Measurements from ENCODE around the gene P4HB. TPM values are rescaled to one million over a fixed set of nuclear protein-coding genes. Genes with fewer than 3 reads are reported as not detected.

Gene P4HB
- total and polyA plus RNA-seq, 10 of the 15 experiments (the other 5 are each of a cell fraction or from before 2014, with no cell fraction given) = 4.7 to 549 (median 361) TPM

GRCh38 chr17:81899514-81900166 lies 39.3 kb upstream of the P4HB start:
- Histone ChIP-seq H3K79me2 (ENCODE audit: control insufficient read depth, insufficient read depth, low read length) (no peaks in the 10 kb centered on the region), H2AFZ (ENCODE audit: control insufficient read depth, low read depth, low read length) (no peak overlapping the region), H3K9ac (ENCODE audit: control insufficient read depth, insufficient read depth, low read length) (no peak overlapping the region), H3K4me1 (ENCODE audit: control insufficient read depth, insufficient read depth, low read length) (no peaks in the 10 kb centered on the region), H4K20me1 (ENCODE audit: control insufficient read depth, insufficient read depth) (no peaks in the 10 kb centered on the region), H3K27me3 (replicated peaks in 1 of 2; ENCODE audit: control insufficient read depth in 2 of 2, insufficient read depth in 2 of 2, low read length in 1 of 2) (no peaks in the 10 kb centered on the region; a peak in 1 of 4 replicates), H3K36me3 (ENCODE audit: control insufficient read depth in 2 of 2, insufficient read depth in 2 of 2, low read length in 1 of 2) (peaks cover 3 to 14% of the 10 kb centered on the region in 2 experiments; a peak in 3 of 4 replicates), H3K4me3 (no peak overlapping the region), H3K4me2 (ENCODE audit: control insufficient read depth, insufficient read depth) (no peak overlapping the region), H3K9me3 (replicated peaks; ENCODE audit: control insufficient read depth, insufficient read depth, low read length) (no peaks in the 10 kb centered on the region), H3K27ac (ENCODE audit: control insufficient read depth, insufficient read depth) (no peak overlapping the region)
- POLR2A ChIA-PET = no interaction called here
- SMC1A ChIA-PET (ENCODE audit: uncharacterized antibody, unreplicated experiment) = no interaction called here
- no peak for FAIRE-seq
- intact Hi-C loops (cut with micrococcal nuclease; ENCODE audit: unreplicated experiment) = no loop called here
- DNase-seq (ENCODE audit: low read depth, low spot score) = no peak
- in situ Hi-C loops (cut with MboI) = no loop called here
- CTCF ChIA-PET = no interaction called here
- no peak for ATAC-seq
- BruUV-seq (replicated peaks) = no TSS peak
- RAD21 ChIA-PET (ENCODE audit: unreplicated experiment) = no interaction called here
- 96% methylated on average over 21 of the region's 22 CpGs for WGBS (ENCODE audit: insufficient coverage, insufficient replicate concordance, low lambda C conversion rate, missing lambda C conversion rate)
- TF ChIP-seq ZNF274 (IDR thresholded peaks at IDR 0.05; ENCODE audit: insufficient read depth, insufficient read length) (no peak), POLR2A (IDR thresholded peaks at IDR 0.05; ENCODE audit: low read depth, low read length) (peak; percentile 52)

GRCh38 chr17:81898885-81899284 lies 38.5 kb upstream of the P4HB start:
- ChIA-PET POLR2A (no interaction called here), CTCF (no interaction called here), SMC1A (ENCODE audit: uncharacterized antibody, unreplicated experiment) (no interaction called here), RAD21 (ENCODE audit: unreplicated experiment) (no interaction called here)
- no peak overlapping the region for H3K4me2 ChIP-seq (ENCODE audit: control insufficient read depth, insufficient read depth)
- H2AFZ ChIP-seq (ENCODE audit: control insufficient read depth, low read depth, low read length) = no peak overlapping the region
- H3K4me3 ChIP-seq = no peak overlapping the region
- FAIRE-seq = no peak
- DNase-seq (ENCODE audit: low read depth, low spot score) = no peak
- no peaks in the 10 kb centered on the region for H3K9me3 ChIP-seq (replicated peaks; ENCODE audit: control insufficient read depth, insufficient read depth, low read length)
- H3K4me1 ChIP-seq (ENCODE audit: control insufficient read depth, insufficient read depth, low read length) = peaks cover 5% of the 10 kb centered on the region
- peaks cover 3 to 14% of the 10 kb centered on the region in 2 experiments; a peak in 3 of 4 replicates for H3K36me3 ChIP-seq (ENCODE audit: control insufficient read depth in 2 of 2, insufficient read depth in 2 of 2, low read length in 1 of 2)
- 86% methylated on average over 8 of the region's 9 CpGs for WGBS (ENCODE audit: insufficient coverage, insufficient replicate concordance, low lambda C conversion rate, missing lambda C conversion rate)
- BruUV-seq (replicated peaks) = no TSS peak
- H3K27me3 ChIP-seq (replicated peaks in 1 of 2; ENCODE audit: control insufficient read depth in 2 of 2, insufficient read depth in 2 of 2, low read length in 1 of 2) = no peaks in the 10 kb centered on the region; a peak in 1 of 4 replicates
- no peaks in the 10 kb centered on the region for H4K20me1 ChIP-seq (ENCODE audit: control insufficient read depth, insufficient read depth)
- in situ Hi-C loops (cut with MboI) (no loop called here), intact Hi-C loops (cut with micrococcal nuclease; ENCODE audit: unreplicated experiment) (no loop called here)
- TF ChIP-seq ZZZ3 (IDR thresholded peaks at IDR 0.05; ENCODE audit: control insufficient read depth, insufficient read length, low read depth) (no peak), IKZF2 (IDR thresholded peaks at IDR 0.05) (no peak)
- no peak overlapping the region for H3K27ac ChIP-seq (ENCODE audit: control insufficient read depth, insufficient read depth)
- no peak overlapping the region for H3K9ac ChIP-seq (ENCODE audit: control insufficient read depth, insufficient read depth, low read length)
- peaks cover 3% of the 10 kb centered on the region for H3K79me2 ChIP-seq (ENCODE audit: control insufficient read depth, insufficient read depth, low read length)
- no peak for ATAC-seq
